Ishikawa (cell line): ENCODE measurements around the gene HDAC9.

ENCODE experiments used
- TF ChIP-seq, protein P1 (sequence below): IDR thresholded peaks from 2 replicates; pipeline ENCODE4 v1.6.1; 2012
- TF ChIP-seq, protein P2 (sequence below): IDR thresholded peaks from 2 replicates; pipeline ENCODE4 v1.6.1; 2012; ENCODE audit warnings: low read depth, mild to moderate bottlenecking

- TF ChIP-seq, protein P1, sequence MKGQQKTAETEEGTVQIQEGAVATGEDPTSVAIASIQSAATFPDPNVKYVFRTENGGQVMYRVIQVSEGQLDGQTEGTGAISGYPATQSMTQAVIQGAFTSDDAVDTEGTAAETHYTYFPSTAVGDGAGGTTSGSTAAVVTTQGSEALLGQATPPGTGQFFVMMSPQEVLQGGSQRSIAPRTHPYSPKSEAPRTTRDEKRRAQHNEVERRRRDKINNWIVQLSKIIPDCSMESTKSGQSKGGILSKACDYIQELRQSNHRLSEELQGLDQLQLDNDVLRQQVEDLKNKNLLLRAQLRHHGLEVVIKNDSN = no peak
- TF ChIP-seq, protein P2, sequence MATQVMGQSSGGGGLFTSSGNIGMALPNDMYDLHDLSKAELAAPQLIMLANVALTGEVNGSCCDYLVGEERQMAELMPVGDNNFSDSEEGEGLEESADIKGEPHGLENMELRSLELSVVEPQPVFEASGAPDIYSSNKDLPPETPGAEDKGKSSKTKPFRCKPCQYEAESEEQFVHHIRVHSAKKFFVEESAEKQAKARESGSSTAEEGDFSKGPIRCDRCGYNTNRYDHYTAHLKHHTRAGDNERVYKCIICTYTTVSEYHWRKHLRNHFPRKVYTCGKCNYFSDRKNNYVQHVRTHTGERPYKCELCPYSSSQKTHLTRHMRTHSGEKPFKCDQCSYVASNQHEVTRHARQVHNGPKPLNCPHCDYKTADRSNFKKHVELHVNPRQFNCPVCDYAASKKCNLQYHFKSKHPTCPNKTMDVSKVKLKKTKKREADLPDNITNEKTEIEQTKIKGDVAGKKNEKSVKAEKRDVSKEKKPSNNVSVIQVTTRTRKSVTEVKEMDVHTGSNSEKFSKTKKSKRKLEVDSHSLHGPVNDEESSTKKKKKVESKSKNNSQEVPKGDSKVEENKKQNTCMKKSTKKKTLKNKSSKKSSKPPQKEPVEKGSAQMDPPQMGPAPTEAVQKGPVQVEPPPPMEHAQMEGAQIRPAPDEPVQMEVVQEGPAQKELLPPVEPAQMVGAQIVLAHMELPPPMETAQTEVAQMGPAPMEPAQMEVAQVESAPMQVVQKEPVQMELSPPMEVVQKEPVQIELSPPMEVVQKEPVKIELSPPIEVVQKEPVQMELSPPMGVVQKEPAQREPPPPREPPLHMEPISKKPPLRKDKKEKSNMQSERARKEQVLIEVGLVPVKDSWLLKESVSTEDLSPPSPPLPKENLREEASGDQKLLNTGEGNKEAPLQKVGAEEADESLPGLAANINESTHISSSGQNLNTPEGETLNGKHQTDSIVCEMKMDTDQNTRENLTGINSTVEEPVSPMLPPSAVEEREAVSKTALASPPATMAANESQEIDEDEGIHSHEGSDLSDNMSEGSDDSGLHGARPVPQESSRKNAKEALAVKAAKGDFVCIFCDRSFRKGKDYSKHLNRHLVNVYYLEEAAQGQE = no peak
These were observed 167.8 kb downstream of the HDAC9 start for GRCh38 chr7:18663321-18663720.
